ENCODE data around the gene SNPH.

DNA sequence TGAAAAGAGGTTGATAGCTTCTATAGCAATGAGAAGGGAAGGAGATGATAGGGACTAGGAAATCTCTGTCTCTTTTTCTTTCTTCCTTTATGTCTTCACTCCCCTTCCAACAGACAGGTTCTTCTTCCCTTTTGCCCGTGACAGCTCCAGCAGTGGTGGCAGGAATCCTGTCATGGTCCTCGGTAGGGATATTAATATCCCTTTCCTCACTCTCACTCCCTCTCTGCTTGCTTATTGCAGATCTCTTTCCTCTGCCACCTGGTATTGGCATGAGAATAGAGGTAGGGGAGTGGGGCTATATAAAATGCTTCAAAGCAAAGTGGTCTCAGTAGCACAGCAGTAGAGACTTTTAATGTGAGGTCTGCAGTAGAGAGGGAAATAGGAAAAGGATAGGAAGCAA is 20.5 kb upstream of the SNPH start:
- TF ChIP-seq, protein P1, sequence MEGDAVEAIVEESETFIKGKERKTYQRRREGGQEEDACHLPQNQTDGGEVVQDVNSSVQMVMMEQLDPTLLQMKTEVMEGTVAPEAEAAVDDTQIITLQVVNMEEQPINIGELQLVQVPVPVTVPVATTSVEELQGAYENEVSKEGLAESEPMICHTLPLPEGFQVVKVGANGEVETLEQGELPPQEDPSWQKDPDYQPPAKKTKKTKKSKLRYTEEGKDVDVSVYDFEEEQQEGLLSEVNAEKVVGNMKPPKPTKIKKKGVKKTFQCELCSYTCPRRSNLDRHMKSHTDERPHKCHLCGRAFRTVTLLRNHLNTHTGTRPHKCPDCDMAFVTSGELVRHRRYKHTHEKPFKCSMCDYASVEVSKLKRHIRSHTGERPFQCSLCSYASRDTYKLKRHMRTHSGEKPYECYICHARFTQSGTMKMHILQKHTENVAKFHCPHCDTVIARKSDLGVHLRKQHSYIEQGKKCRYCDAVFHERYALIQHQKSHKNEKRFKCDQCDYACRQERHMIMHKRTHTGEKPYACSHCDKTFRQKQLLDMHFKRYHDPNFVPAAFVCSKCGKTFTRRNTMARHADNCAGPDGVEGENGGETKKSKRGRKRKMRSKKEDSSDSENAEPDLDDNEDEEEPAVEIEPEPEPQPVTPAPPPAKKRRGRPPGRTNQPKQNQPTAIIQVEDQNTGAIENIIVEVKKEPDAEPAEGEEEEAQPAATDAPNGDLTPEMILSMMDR (IDR thresholded peaks at IDR 0.05), result no peak
- no peak for TF ChIP-seq EZH2 (IDR thresholded peaks at IDR 0.05)
- TF ChIP-seq EZH2phosphoT487 (IDR thresholded peaks at IDR 0.05), result no peak

All from neural progenitor cell (in vitro differentiated cells).